GM10248 (cell line): Measurements from ENCODE around the gene SLC44A1.

ENCODE experiments used
- CTCF ChIA-PET: fragments of 300-600 bp; sonication (Branson Sonifier 250); formaldehyde crosslinking; extraction: SDS; loops from one replicate; lab custom pipeline; 2021; ENCODE audit warnings: antibody characterized with exemption; lab: Yijun Ruan, JAX
- POLR2A ChIA-PET: fragments of 350-650 bp; sonication (Branson Sonifier 250); formaldehyde crosslinking; extraction: SDS; loops from one replicate; lab custom pipeline; 2020; ENCODE audit warnings: antibody characterized with exemption; lab: Yijun Ruan, JAX
- DNase-seq: peaks from one replicate; pipeline ENCODE4 v3.0.0; 2012; ENCODE audit errors: extremely low spot score
- TF ChIP-seq, protein P1 (sequence below): IDR thresholded peaks from 2 replicates; pipeline ENCODE4 v1.5.1; 2012; ENCODE audit warnings: mild to moderate bottlenecking, low read depth; ENCODE audit errors: extremely low read depth, missing control alignments, control extremely low read depth

The SLC44A1 gene

DNA sequence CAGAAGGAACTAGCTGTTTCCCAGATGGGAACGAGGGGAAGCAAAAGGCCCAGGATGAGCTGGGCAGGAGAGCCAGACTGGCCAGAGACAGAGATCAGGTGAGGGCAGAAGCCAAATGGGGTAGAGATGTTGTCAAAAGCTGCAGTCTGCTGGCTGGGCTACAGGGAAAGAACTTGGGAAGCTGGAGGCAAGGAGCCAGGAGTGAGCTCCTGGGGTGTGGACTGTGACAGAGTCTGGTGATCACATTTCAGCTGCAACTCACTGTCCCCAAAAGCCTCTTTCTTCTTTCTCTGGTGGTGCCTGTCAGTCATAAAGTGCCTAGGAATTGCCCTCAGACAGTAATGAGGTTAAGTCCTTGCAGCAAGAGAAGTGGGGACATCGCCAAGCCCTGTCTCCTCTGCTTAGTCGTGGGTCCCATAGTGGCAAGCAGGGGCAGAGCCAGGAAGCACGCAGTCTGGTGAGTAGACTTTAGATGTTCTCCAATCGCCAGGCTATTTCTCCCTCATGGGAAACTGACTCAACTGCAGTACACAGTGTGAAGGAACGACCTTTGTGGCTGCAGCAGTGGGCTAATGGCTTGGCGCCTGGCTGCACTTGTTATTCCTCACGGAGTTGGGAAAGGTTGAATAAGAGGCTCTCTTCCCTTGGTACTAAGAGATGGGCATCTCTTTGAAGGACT is 200.9 kb downstream of the SLC44A1 start:
- no peak for DNase-seq
- POLR2A ChIA-PET: no interaction called here
- TF ChIP-seq, protein P1, sequence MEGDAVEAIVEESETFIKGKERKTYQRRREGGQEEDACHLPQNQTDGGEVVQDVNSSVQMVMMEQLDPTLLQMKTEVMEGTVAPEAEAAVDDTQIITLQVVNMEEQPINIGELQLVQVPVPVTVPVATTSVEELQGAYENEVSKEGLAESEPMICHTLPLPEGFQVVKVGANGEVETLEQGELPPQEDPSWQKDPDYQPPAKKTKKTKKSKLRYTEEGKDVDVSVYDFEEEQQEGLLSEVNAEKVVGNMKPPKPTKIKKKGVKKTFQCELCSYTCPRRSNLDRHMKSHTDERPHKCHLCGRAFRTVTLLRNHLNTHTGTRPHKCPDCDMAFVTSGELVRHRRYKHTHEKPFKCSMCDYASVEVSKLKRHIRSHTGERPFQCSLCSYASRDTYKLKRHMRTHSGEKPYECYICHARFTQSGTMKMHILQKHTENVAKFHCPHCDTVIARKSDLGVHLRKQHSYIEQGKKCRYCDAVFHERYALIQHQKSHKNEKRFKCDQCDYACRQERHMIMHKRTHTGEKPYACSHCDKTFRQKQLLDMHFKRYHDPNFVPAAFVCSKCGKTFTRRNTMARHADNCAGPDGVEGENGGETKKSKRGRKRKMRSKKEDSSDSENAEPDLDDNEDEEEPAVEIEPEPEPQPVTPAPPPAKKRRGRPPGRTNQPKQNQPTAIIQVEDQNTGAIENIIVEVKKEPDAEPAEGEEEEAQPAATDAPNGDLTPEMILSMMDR: no peak
- CTCF ChIA-PET: interaction anchor here (0.8 to 2.1 kb wide), 5 partner anchors 9 to 28 kb away, joined by 3 to 7 read pairs (median 3); no protein-coding TSS in a partner anchor

DNA sequence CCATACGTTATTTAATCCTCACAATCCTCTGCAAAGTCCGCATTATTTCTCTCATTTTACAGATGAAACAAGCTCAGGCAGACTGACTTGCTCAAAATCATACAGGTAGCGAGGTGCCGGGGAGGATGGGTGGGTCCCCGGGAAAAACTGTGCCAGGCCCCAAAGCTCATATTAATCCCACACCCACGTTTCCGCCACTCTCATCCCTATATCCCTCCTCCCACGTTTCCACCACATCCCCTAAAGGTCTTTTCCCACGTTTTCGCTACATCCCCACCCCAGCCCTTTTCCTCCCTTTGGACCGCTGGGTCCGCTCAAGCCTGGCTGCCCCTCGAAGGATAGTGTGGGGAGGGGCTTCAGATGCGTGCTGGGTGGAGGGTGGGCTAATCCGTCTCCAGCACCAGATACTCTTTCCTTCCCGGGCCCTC is 202.9 kb downstream of the SLC44A1 start:
- TF ChIP-seq, protein P1: no peak
- ChIA-PET POLR2A (no interaction called here), CTCF (interaction anchor here (1.1 to 2.2 kb wide), 7 partner anchors 8 to 148 kb away, joined by 3 to 7 read pairs (median 3); no protein-coding TSS in a partner anchor)
- no peak for DNase-seq

DNA sequence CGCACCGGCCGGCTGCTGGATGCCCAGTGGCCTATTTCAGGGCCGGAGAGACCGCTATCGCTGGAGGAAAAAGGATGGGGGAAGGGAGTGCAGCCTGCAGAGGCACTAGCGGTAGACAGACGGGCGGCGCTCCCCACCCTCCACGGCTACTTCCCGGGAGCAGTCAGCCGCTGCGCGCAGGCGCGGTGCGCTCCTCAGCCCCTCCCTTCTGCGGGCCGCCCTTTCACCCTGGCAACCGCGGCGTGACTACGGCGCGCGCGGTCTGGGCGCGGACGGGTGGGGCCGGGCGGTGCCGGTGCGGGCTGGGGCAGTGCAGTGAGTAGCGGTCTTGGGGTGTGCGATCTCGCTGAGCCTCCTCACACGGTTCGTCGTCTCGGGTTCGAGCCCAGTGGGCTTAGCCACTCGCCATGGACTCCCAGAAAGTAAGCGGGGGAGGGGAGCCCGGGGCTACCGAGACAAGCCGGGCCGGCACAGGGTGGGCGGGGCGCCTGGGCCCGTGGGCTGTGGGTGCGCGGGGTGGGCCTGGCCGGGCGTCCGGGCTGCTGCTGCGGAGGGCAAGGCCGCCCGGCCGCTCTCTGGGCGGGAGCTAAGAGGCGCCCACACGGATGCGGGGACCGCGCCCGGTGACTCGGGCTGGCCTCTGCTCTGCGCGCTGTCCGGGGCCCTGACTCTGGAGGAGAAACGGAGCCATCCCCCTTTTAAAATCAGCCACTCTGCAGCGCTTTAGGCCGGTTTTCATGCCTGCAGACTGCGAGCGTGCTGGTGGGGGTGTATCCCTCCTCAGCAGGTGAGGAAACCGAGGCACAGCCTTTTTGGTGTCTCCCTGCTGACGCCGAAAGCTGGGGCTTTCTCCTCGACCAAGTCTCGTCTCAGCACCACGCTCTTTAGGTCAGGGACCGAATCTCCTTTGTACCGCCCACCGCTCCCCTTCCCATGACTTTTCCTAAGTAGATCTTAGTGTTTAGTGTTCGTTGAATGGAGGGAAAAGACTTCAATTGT is 203.7 kb downstream of the SLC44A1 start, which contains the start of gene FSD1L:
TSS of gene FSD1L (plus strand) at position 221 of the 999 bp plus-strand sequence. CDS start at position 408, 187 bp downstream.
- TF ChIP-seq, protein P1: peak; percentile 77
- DNase-seq: peak; percentile 93
- ChIA-PET POLR2A (no interaction called here), CTCF (interaction anchor here (1.1 to 2.8 kb wide), 5 partner anchors 14 to 147 kb away, joined by 3 to 15 read pairs (median 5); no protein-coding TSS in a partner anchor)

DNA sequence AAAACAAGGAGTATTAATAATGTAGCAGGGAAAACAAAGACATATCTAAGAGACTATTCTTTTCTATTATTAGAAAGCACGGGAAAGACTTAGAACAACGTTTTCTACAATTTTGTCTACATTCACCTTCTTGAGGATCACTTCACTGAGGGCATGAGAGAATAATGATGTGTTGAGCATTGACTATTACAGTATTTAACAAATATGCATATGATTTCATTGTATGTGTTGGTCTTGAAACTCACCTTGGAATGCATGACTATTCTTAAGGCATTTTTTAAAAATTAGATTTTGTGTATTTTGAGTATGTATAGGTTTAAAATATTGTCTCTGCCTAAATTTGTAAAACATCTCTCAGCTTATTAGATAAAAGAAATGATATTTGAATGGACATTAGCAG is 204.6 kb downstream of the SLC44A1 start:
- TF ChIP-seq, protein P1: no peak
- ChIA-PET CTCF (interaction anchor here (1.4 to 2.8 kb wide), 3 partner anchors 8 to 105 kb away, joined by 3 to 15 read pairs (median 4); no protein-coding TSS in a partner anchor), POLR2A (no interaction called here)
- no peak for DNase-seq

DNA sequence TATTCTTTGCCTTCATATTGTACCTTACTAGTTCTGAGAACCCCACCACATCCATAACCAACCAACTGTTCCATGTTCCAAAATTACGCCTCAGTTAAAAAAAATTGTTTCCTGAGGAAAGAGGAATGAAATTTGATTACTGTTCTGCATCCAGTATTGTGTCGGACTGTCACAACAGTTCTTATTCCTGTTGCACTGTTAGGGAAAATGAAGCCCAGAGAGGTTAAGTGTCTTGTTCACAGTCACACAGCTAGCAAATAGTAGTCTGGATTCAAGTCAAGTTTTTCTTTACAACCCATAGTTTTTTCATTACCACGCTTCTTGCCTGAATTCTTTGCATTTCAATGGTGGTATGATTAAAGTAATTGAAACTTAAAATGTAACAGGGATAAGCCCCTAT is 207.7 kb downstream of the SLC44A1 start:
- TF ChIP-seq, protein P1: no peak
- ChIA-PET CTCF (interaction anchor here (0.7 to 1.5 kb wide), 2 partner anchors 119 to 266 kb away, joined by 3 read pairs; no protein-coding TSS in a partner anchor), POLR2A (no interaction called here)
- DNase-seq: no peak

DNA sequence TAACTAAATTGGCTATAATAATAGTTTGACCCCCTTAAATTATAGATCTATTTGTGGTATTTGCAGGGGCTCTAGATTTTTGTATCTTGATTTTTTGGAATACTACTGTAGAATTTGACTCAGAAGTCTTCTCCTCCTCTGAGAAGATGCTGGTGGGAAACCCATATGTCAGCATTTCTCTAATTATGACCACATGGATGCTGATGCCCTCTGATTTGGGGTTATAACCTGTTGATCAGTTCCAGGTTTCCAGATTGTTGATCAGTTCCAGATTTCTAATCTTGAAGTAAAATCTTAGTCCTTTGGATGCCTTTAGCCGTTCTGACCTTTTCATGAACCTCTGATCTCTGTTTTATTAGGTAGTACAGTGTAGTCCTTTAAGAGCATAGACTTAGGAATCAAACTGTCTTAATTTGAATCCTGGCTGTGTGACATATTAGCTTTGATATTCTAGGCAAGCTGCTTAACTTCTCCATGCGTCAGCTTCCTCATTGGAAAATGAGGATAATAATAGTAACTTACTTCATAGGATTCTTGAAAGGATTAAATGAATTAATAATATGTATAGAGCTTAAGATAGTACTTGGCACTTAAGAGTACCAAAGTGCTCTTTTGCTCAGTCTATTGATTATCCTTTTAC is 211.5 kb downstream of the SLC44A1 start:
- ChIA-PET POLR2A (no interaction called here), CTCF (interaction anchor here (0.8 to 1.5 kb wide), 5 partner anchors 10 to 426 kb away, joined by 3 to 5 read pairs (median 3); no protein-coding TSS in a partner anchor)
- TF ChIP-seq, protein P1: no peak
- no peak for DNase-seq
